SK-N-SH (cell line): Measurements from ENCODE around the gene TFPI. TPM values are rescaled to one million over a fixed set of nuclear protein-coding genes. Genes with fewer than 3 reads are reported as not detected.

Source experiments
- CTCF ChIA-PET: fragments of 300-600, 350-600 bp; formaldehyde crosslinking; extraction: SDS; loops from one replicate; lab custom pipeline; 2021; lab: Yijun Ruan, JAX
- POLR2A ChIA-PET: fragments of 350-600 bp; sonication (Branson Sonifier 250); formaldehyde crosslinking; extraction: SDS; loops from one replicate; lab custom pipeline; 2020; ENCODE audit warnings: antibody characterized with exemption, inconsistent platforms; lab: Yijun Ruan, JAX
- DNase-seq: peaks from one replicate; pipeline ENCODE4 v3.0.0; 2012
- H2AFZ ChIP-seq: fragments of 200-600 bp; sonication (generic); 2 replicates; pipeline ENCODE4 v1.8.1; 2016; ENCODE audit warnings: antibody characterized with exemption, mild to moderate bottlenecking, low read depth
- H3F3A ChIP-seq: fragments of 200-600 bp; sonication (generic); replicated peaks from 2 replicates; pipeline ENCODE3; 2016; ENCODE audit warnings: antibody characterized with exemption, mild to moderate bottlenecking; ENCODE audit not compliant: insufficient read depth
- H3K27ac ChIP-seq, 2 experiments: fragments of 200-500 bp in 1 of 2; fragments of 200-600 bp in 1 of 2; sonication (Bioruptor generic) in 1 of 2; sonication (generic), shearing (Covaris generic) in 1 of 2; 2 replicates each; pipeline versions ENCODE4 v1.5.1 to v1.6.1; 2014 to 2016; ENCODE audit warnings: low read depth in 2 of 2, inconsistent platforms in 1 of 2, low read length in 1 of 2, mild to moderate bottlenecking in 1 of 2, mixed read lengths in 1 of 2
- H3K27me3 ChIP-seq: fragments of 200-600 bp; sonication (generic), shearing (Covaris generic); 2 replicates; pipeline ENCODE4 v1.6.1; 2016; ENCODE audit warnings: mixed run types; ENCODE audit not compliant: insufficient read depth
- H3K36me3 ChIP-seq, 2 experiments: fragments of 200-500 bp in 1 of 2; fragments of 200-600 bp in 1 of 2; sonication (Bioruptor generic) in 1 of 2; sonication (generic) in 1 of 2; replicated peaks in 1 of 2; 2 replicates each; pipeline versions ENCODE3 to v1.5.1; 2014 to 2016; ENCODE audit warnings: low read length in 1 of 2, mild to moderate bottlenecking in 1 of 2; ENCODE audit not compliant: insufficient read depth in 2 of 2, control insufficient read depth in 1 of 2
- H3K4me1 ChIP-seq, 2 experiments: fragments of 200-500 bp in 1 of 2; fragments of 200-600 bp in 1 of 2; sonication (Bioruptor generic) in 1 of 2; sonication (generic), shearing (Covaris generic) in 1 of 2; 2 replicates each; pipeline versions ENCODE4 v1.5.1 to v1.6.1; 2014 to 2016; ENCODE audit warnings: low read depth in 1 of 2, low read length in 1 of 2, mixed run types in 1 of 2; ENCODE audit not compliant: insufficient read depth in 2 of 2, control insufficient read depth in 1 of 2
- H3K4me2 ChIP-seq: fragments of 200-600 bp; sonication (generic), shearing (Covaris generic); 2 replicates; pipeline ENCODE4 v1.6.1; 2017; ENCODE audit warnings: mixed run types
- H3K4me3 ChIP-seq, 2 experiments: fragments of 200-500 bp in 1 of 2; fragments of 200-600 bp in 1 of 2; sonication (Bioruptor generic) in 1 of 2; sonication (generic), shearing (Covaris generic) in 1 of 2; 2 replicates each; pipeline versions ENCODE4 v1.5.1 to v1.8.1; 2014 to 2016; ENCODE audit warnings: low read depth in 2 of 2, inconsistent platforms in 1 of 2, low read length in 1 of 2, mild to moderate bottlenecking in 1 of 2, mixed read lengths in 1 of 2, moderate library complexity in 1 of 2
- H3K79me2 ChIP-seq: fragments of 200-600 bp; sonication (generic); 2 replicates; pipeline ENCODE4 v1.8.1; 2017; ENCODE audit warnings: mild to moderate bottlenecking; ENCODE audit not compliant: insufficient read depth
- H3K9ac ChIP-seq: fragments of 200-600 bp; sonication (generic); 2 replicates; pipeline ENCODE4 v1.6.1; 2017; ENCODE audit warnings: mixed run types
- H3K9me2 ChIP-seq: fragments of 200-600 bp; sonication (generic); 2 replicates; pipeline ENCODE4 v1.6.1; 2017; ENCODE audit warnings: mixed run types
- H3K9me3 ChIP-seq: fragments of 200-600 bp; sonication (generic); 2 replicates; pipeline ENCODE4 v1.6.1; 2017; ENCODE audit warnings: mixed run types, mild to moderate bottlenecking, moderate library complexity
- H4K20me1 ChIP-seq: fragments of 200-600 bp; sonication (generic); 2 replicates; pipeline ENCODE4 v1.6.1; 2017; ENCODE audit warnings: mild to moderate bottlenecking, mixed run types; ENCODE audit not compliant: insufficient read depth
- CTCF ChIP-seq: fragments of 200-600 bp; sonication (generic); IDR thresholded peaks from 2 replicates; pipeline ENCODE4 v1.6.1; 2017; ENCODE audit warnings: antibody characterized with exemption, mild to moderate bottlenecking, moderate library complexity
- ELF1 ChIP-seq: IDR thresholded peaks from 2 replicates; pipeline ENCODE4 v1.4.0; 2012
- EP300 ChIP-seq, 2 experiments: IDR thresholded peaks; 2 replicates each; pipeline versions ENCODE4 v1.4.0 to v1.6.1; 2012; ENCODE audit warnings: borderline replicate concordance in 1 of 2, low read depth in 1 of 2, low read length in 1 of 2
- FOXM1 ChIP-seq: IDR thresholded peaks from 2 replicates; pipeline ENCODE4 v1.4.0; 2012; ENCODE audit warnings: low read depth, mild to moderate bottlenecking
- GABPA ChIP-seq: IDR thresholded peaks from 2 replicates; pipeline ENCODE4 v1.4.0; 2012; ENCODE audit warnings: low read depth, mild to moderate bottlenecking
- IRF3 ChIP-seq: fragments of 150-350 bp; IDR thresholded peaks from 2 replicates; pipeline ENCODE4 v1.6.1; 2016; ENCODE audit warnings: mild to moderate bottlenecking, low read depth, low read length
- NFIC ChIP-seq: IDR thresholded peaks from 2 replicates; pipeline ENCODE4 v1.4.0; 2012; ENCODE audit warnings: borderline replicate concordance
- NRF1 ChIP-seq: IDR thresholded peaks from 2 replicates; pipeline ENCODE4 v1.6.1; 2012; ENCODE audit warnings: low read depth, mild to moderate bottlenecking, low read length
- PBX3 ChIP-seq: IDR thresholded peaks from 2 replicates; pipeline ENCODE4; 2012
- RCOR1 ChIP-seq: fragments of 150-350 bp; IDR thresholded peaks from 2 replicates; pipeline ENCODE4 v1.6.1; 2017; ENCODE audit warnings: antibody characterized with exemption, low read length
- REST ChIP-seq: IDR thresholded peaks from 2 replicates; pipeline ENCODE4 v1.6.1; 2012; ENCODE audit warnings: mild to moderate bottlenecking, low read depth, low read length, moderate library complexity
- SIN3A ChIP-seq: IDR thresholded peaks from 2 replicates; pipeline ENCODE4 v1.6.1; 2012; ENCODE audit warnings: low read depth, mild to moderate bottlenecking, low read length, moderate library complexity, borderline replicate concordance
- SMC3 ChIP-seq: IDR thresholded peaks from 2 replicates; pipeline ENCODE4 v1.6.1; 2012; ENCODE audit warnings: low read depth, low read length, improper control_type of control experiment
- TAF1 ChIP-seq: IDR thresholded peaks from 2 replicates; pipeline ENCODE4 v1.6.1; 2012; ENCODE audit warnings: low read depth, mild to moderate bottlenecking, low read length, moderate library complexity, borderline replicate concordance
- TCF12 ChIP-seq: IDR thresholded peaks from 2 replicates; pipeline ENCODE4 v1.4.0; 2012
- TEAD4 ChIP-seq: IDR thresholded peaks from 2 replicates; pipeline ENCODE4 v1.4.0; 2012; ENCODE audit warnings: mild to moderate bottlenecking, borderline replicate concordance; ENCODE audit not compliant: insufficient read depth
- USF1 ChIP-seq: IDR thresholded peaks from 2 replicates; pipeline ENCODE4 v1.4.0; 2012; ENCODE audit warnings: low read depth, borderline replicate concordance
- WGBS: methylation state at CpG from one replicate; pipeline ENCODE4 v1.1.6; 2017; ENCODE audit warnings: low lambda C conversion rate; 5-methylcytosine and 5-hydroxymethylcytosine counted together
- polyA plus RNA-seq, 3 experiments: library from polyadenylated mRNA; depleted of rRNA; stranded (reverse); fragments of >200 nt; gene quantifications; 2 replicates each; pipeline ENCODE4 v1.2.3, GENCODE V29; 2012

The TFPI gene
- polyA plus RNA-seq, 1 of the 3 experiments (the other 2 are of a cell fraction): 2.1 TPM

- Histone ChIP-seq H3K9me3 (no peaks in the 10 kb centered on the region), H3F3A (no peaks in the 10 kb centered on the region), H3K4me1 (no peaks in the 10 kb centered on the region; a peak in 2 of 4 replicates), H3K4me2 (no peak overlapping the region), H3K9me2 (no peaks in the 10 kb centered on the region), H3K9ac (no peak overlapping the region), H3K4me3 (no peak overlapping the region), H4K20me1 (no peaks in the 10 kb centered on the region), H3K27ac (peak overlapping the region in 1 of 2 experiments; percentile 69; a peak in 2 of 4 replicates), H3K36me3 (no peaks in the 10 kb centered on the region), H3K79me2 (0 out of 2 replicates have a peak, but pooled peaks cover 6% of the 10 kb centered on the region), H3K27me3 (no peaks in the 10 kb centered on the region), H2AFZ (peak overlapping the region; percentile 56; the same call in 1 of the 2 replicates)
- no peak for DNase-seq
- POLR2A ChIA-PET: no interaction called here
- 72% methylated on average over 2 of the region's 2 CpGs for WGBS
- CTCF ChIA-PET: interaction anchor here (1.3 kb wide), 1 partner anchor 25 kb away, joined by 3 read pairs; no protein-coding TSS in a partner anchor
- TF ChIP-seq PBX3 (no peak), TEAD4 (no peak), EP300 (IDR thresholded peaks at IDR 0.05; ENCODE audit: borderline replicate concordance in 1 of 2, low read depth in 1 of 2, low read length in 1 of 2) (no peak), NFIC (no peak), GABPA (no peak), USF1 (no peak), CTCF (no peak), TAF1 (no peak), TCF12 (no peak), IRF3 (no peak), SMC3 (no peak), NRF1 (no peak), SIN3A (no peak), FOXM1 (no peak), RCOR1 (no peak), ELF1 (no peak), REST (no peak)
Observed at GRCh38 chr2:187554704-187555082, 458 bp upstream of the TFPI start.
